ENCODE data around the gene PPARA. TPM values are rescaled to one million over a fixed set of nuclear protein-coding genes. Genes with fewer than 3 reads are reported as not detected.

Gene PPARA
- total and polyA plus RNA-seq, 2 donors (not counting 1 experiment from before 2014, with no cell fraction given), result 4.1 to 29.8 TPM

DNA sequence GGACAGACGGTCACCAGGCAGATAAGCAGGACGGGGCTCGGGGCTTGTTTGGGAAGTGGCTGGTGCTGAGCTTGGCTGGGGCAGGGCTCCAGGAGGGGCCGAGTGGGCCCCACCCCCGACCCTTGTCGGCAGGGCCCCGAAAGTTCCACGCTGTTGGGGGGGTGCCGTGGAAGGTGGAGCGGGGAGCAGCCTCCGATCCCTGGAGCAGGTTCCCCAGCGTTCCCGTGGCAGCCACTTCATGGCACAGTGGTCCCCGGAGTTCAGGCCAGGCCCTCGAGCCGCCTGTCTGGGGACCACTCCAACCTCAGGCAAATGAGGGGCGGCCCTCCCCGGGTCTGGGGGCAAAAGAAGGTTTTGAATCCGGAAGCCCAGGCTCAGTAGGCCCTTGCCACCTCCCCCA lies 46.7 kb upstream of the PPARA start:
- Histone ChIP-seq H3K9ac (ENCODE audit: low read length) (no peak overlapping the region), H3K9me3 (ENCODE audit: control extremely low read depth in 1 of 3, control insufficient read depth in 2 of 3, insufficient read depth in 1 of 3, low read length in 2 of 3) (no peaks in the 10 kb centered on the region), H3K4me3 (ENCODE audit: control extremely low read depth in 1 of 5, extremely low read depth in 1 of 5, insufficient read depth in 1 of 5, low read depth in 2 of 5, low read length in 4 of 5) (no peak overlapping the region), H3K4me2 (replicated peaks; ENCODE audit: low read depth, low read length, poor library complexity, severe bottlenecking) (no peak overlapping the region), H2AFZ (ENCODE audit: insufficient read depth, low read depth, low read length, poor library complexity, severe bottlenecking) (no peak overlapping the region), H3K27ac (ENCODE audit: low read length in 2 of 2) (no peak overlapping the region), H4K20me1 (ENCODE audit: control insufficient read depth, insufficient read depth, low read length, poor library complexity, severe bottlenecking) (no peaks in the 10 kb centered on the region), H3K27me3 (replicated peaks in 1 of 4; ENCODE audit: control extremely low read depth in 1 of 4, control insufficient read depth in 3 of 4, insufficient read depth in 4 of 4, low read length in 3 of 4) (no peaks in the 10 kb centered on the region), H3K36me3 (replicated peaks in 1 of 2; ENCODE audit: control extremely low read depth in 1 of 2, control insufficient read depth in 1 of 2, extremely low read depth in 1 of 2, insufficient read depth in 2 of 2, low read length in 1 of 2) (peaks cover 0 to 3% of the 10 kb centered on the region in 2 experiments), H3K4me1 (ENCODE audit: control insufficient read depth in 2 of 2, insufficient read depth in 2 of 2, low read length in 2 of 2) (no peaks in the 10 kb centered on the region), H3K79me2 (ENCODE audit: control insufficient read depth, insufficient read depth, low read length) (no peaks in the 10 kb centered on the region)
- Mint-ChIP-seq H3K4me1 (no peaks in the 10 kb centered on the region), H3K27ac (no peak overlapping the region), H3K9me3 (ENCODE audit: insufficient read depth) (no peaks in the 10 kb centered on the region), H3K27me3 (no peaks in the 10 kb centered on the region), H3K4me3 (no peak overlapping the region)
- ChIA-PET POLR2A (no interaction called here), CTCF (no interaction called here)
- 98% methylated on average over 19 of the region's 19 CpGs for WGBS (ENCODE audit: insufficient coverage)
- no peak for TF ChIP-seq EZH2 (IDR thresholded peaks at IDR 0.05; ENCODE audit: borderline replicate concordance, insufficient read depth, low read depth, low read length, poor library complexity, severe bottlenecking)
- TF ChIP-seq, protein P1, sequence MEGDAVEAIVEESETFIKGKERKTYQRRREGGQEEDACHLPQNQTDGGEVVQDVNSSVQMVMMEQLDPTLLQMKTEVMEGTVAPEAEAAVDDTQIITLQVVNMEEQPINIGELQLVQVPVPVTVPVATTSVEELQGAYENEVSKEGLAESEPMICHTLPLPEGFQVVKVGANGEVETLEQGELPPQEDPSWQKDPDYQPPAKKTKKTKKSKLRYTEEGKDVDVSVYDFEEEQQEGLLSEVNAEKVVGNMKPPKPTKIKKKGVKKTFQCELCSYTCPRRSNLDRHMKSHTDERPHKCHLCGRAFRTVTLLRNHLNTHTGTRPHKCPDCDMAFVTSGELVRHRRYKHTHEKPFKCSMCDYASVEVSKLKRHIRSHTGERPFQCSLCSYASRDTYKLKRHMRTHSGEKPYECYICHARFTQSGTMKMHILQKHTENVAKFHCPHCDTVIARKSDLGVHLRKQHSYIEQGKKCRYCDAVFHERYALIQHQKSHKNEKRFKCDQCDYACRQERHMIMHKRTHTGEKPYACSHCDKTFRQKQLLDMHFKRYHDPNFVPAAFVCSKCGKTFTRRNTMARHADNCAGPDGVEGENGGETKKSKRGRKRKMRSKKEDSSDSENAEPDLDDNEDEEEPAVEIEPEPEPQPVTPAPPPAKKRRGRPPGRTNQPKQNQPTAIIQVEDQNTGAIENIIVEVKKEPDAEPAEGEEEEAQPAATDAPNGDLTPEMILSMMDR (IDR thresholded peaks at IDR 0.05), result no peak
- ATAC-seq (ENCODE audit: low read depth), result no peak
- DNase-seq, result no peak
- intact Hi-C loops (cut with micrococcal nuclease), result no loop called here

DNA sequence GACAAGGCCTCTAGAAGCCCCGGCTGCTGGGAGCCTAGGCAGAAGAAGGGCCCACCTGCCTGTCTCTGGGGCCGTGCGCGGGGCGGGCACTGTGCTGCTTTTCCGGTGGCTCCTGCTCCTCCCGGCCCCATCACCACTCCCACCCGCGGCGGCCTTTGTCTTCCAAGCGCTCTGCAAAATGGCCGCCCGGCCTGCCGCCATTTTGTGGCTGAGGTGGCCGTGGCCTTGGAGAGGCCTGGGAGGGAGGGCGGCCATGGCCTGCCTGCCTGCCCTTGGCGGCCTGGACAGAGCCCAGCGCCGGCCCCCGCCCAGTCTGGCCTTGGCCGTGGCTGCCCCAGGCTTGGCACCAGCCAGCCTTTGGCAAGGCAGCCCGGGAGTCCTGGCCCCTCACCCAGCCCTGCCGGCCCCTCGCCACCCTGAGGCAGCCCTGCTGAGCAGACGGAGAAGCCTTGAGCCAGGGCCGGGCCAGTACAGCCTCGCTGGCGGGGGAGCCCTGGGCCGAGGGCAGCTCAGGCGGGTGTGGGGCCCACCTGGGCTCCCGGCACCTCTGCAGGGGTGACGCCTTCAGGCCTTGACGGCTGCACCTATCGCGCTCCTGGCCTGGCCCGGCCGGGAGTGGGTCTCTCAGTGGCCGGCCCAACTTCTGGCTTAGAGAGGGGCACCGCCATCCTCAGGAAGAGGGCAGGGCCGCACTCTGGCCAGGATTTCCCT lies 46.0 kb upstream of the PPARA start:
- POLR2A ChIA-PET, result no interaction called here

More for the DNA sequence above, 46.0 kb upstream of the PPARA start:
- no peak overlapping the region for H2AFZ ChIP-seq (ENCODE audit: insufficient read depth, low read depth, low read length, poor library complexity, severe bottlenecking)
- no peak for ATAC-seq (ENCODE audit: low read depth)
- no peak for DNase-seq
- Mint-ChIP-seq H3K9me3 (ENCODE audit: insufficient read depth) (no peaks in the 10 kb centered on the region), H3K27me3 (no peaks in the 10 kb centered on the region), H3K27ac (no peak overlapping the region), H3K4me1 (no peaks in the 10 kb centered on the region), H3K4me3 (no peak overlapping the region)
- H3K4me2 ChIP-seq (replicated peaks; ENCODE audit: low read depth, low read length, poor library complexity, severe bottlenecking), result no peak overlapping the region
- H3K4me3 ChIP-seq (ENCODE audit: control extremely low read depth in 1 of 5, extremely low read depth in 1 of 5, insufficient read depth in 1 of 5, low read depth in 2 of 5, low read length in 4 of 5), result no peak overlapping the region
- no peaks in the 10 kb centered on the region for H4K20me1 ChIP-seq (ENCODE audit: control insufficient read depth, insufficient read depth, low read length, poor library complexity, severe bottlenecking)
- H3K27ac ChIP-seq (ENCODE audit: low read length in 2 of 2), result no peak overlapping the region
- no peaks in the 10 kb centered on the region for H3K36me3 ChIP-seq (replicated peaks in 1 of 2; ENCODE audit: control extremely low read depth in 1 of 2, control insufficient read depth in 1 of 2, extremely low read depth in 1 of 2, insufficient read depth in 2 of 2, low read length in 1 of 2)
- 98% methylated on average over 40 of the region's 40 CpGs for WGBS (ENCODE audit: insufficient coverage)
- no peaks in the 10 kb centered on the region for H3K27me3 ChIP-seq (replicated peaks in 1 of 4; ENCODE audit: control extremely low read depth in 1 of 4, control insufficient read depth in 3 of 4, insufficient read depth in 4 of 4, low read length in 3 of 4)
- H3K9me3 ChIP-seq (ENCODE audit: control extremely low read depth in 1 of 3, control insufficient read depth in 2 of 3, insufficient read depth in 1 of 3, low read length in 2 of 3), result no peaks in the 10 kb centered on the region
- CTCF ChIA-PET, result no interaction called here
- H3K4me1 ChIP-seq (ENCODE audit: control insufficient read depth in 2 of 2, insufficient read depth in 2 of 2, low read length in 2 of 2), result no peaks in the 10 kb centered on the region
- H3K9ac ChIP-seq (ENCODE audit: low read length), result no peak overlapping the region
- no peaks in the 10 kb centered on the region for H3K79me2 ChIP-seq (ENCODE audit: control insufficient read depth, insufficient read depth, low read length)
- intact Hi-C loops (cut with micrococcal nuclease), result no loop called here
- TF ChIP-seq EZH2 (IDR thresholded peaks at IDR 0.05; ENCODE audit: borderline replicate concordance, insufficient read depth, low read depth, low read length, poor library complexity, severe bottlenecking), result no peak
- TF ChIP-seq, protein P1 (IDR thresholded peaks at IDR 0.05), result no peak

All from B cell (primary cell).